Cardiac fibroblast (primary cell): ENCODE measurements around the gene SYTL5.
A peak's percentile ranks its signal among the peaks of the same experiment; 100 is the strongest.

Source experiments
- DNase-seq, 2 donors: peaks; one replicate each; pipeline versions ENCODE4 v3.0.0 to v3.0.0-alpha.2; 2010; ENCODE audit warnings: low read depth in 2 of 2
- H3K4me3 ChIP-seq, 2 donors: replicated peaks in 1 of 2; 1 replicate in 1 of 2; 2 replicates in 1 of 2; pipeline ENCODE4 v1.5.1; 2011; ENCODE audit warnings: low read depth in 2 of 2, low read length in 2 of 2, mild to moderate bottlenecking in 2 of 2, moderate library complexity in 1 of 2
- CTCF ChIP-seq: IDR thresholded peaks from one replicate; pipeline ENCODE4 v1.5.1; 2011; ENCODE audit warnings: low read depth, mild to moderate bottlenecking, low read length, inconsistent platforms

Gene SYTL5

GRCh38 chrX:38117485-38117884 lies 111.1 kb downstream of the SYTL5 start:
- TF ChIP-seq CTCF: no peak
- DNase-seq: peak; percentile 52 to 71

GRCh38 chrX:38124000-38124399 lies 117.6 kb downstream of the SYTL5 start:
- TF ChIP-seq CTCF: no peak
- no peak overlapping the region for H3K4me3 ChIP-seq
- no peak for DNase-seq

More at GRCh38 chrX:38117485-38117884, 111.1 kb downstream of the SYTL5 start:
- H3K4me3 ChIP-seq: no peak overlapping the region

- peak in 1 of 2 donors; percentile 10 for DNase-seq
- no peak overlapping the region for H3K4me3 ChIP-seq
- no peak for TF ChIP-seq CTCF
Measured at GRCh38 chrX:38126179-38126578, 119.8 kb downstream of the SYTL5 start.

GRCh38 chrX:38127961-38128360 lies 121.6 kb downstream of the SYTL5 start:
- no peak for TF ChIP-seq CTCF

GRCh38 chrX:38129366-38129765 lies 123.0 kb downstream of the SYTL5 start:
- no peak for DNase-seq
- no peak overlapping the region for H3K4me3 ChIP-seq
- no peak for TF ChIP-seq CTCF

More at GRCh38 chrX:38127961-38128360, 121.6 kb downstream of the SYTL5 start:
- no peak overlapping the region for H3K4me3 ChIP-seq
- DNase-seq: no peak

- TF ChIP-seq CTCF: no peak
- H3K4me3 ChIP-seq: no peak overlapping the region
- DNase-seq: no peak
Measured at GRCh38 chrX:38138157-38138891, 132.0 kb downstream of the SYTL5 start.

- no peak for DNase-seq
- H3K4me3 ChIP-seq: no peak overlapping the region
- TF ChIP-seq CTCF: no peak
Measured at GRCh38 chrX:38138900-38139299, 132.5 kb downstream of the SYTL5 start.
